Gastroesophageal sphincter (tissue), 4 donors: ENCODE data around the gene GIMAP6. TPM values are rescaled to one million over a fixed set of nuclear protein-coding genes. Genes with fewer than 3 reads are reported as not detected.
"Not testable (repeated sequence)": the region's sequence is repeated elsewhere in the genome, so short reads cannot be mapped to it uniquely, and the experiment has no call there.

Experiments
- ATAC-seq: fragments of 150-250 bp; one replicate; pipeline ENCODE4 v1.9.1; 2016; ENCODE audit warnings: mild to moderate bottlenecking, moderate library complexity
- H3K27ac ChIP-seq, 4 donors: fragments of 200-600 bp; sonication (generic) in 3 of 4; 1 replicate in 3 of 4; 2 replicates in 1 of 4; pipeline ENCODE4 v1.5.1; 2016 to 2019
- H3K27me3 ChIP-seq: fragments of 200-600 bp; sonication (generic); one replicate; pipeline ENCODE4 v1.5.1; 2019
- H3K36me3 ChIP-seq, 2 donors: fragments of 200-600 bp; sonication (generic); one replicate each; pipeline ENCODE4 v1.5.1; 2019; ENCODE audit warnings: control low read depth in 1 of 2
- H3K4me1 ChIP-seq, 3 donors: fragments of 200-600 bp; sonication (generic); 1 replicate in 2 of 3; 2 replicates in 1 of 3; pipeline ENCODE4 v1.5.1; 2016 to 2019; ENCODE audit warnings: control low read depth in 2 of 3
- H3K4me3 ChIP-seq, 2 donors: fragments of 200-600 bp; sonication (generic); one replicate each; pipeline ENCODE4 v1.5.1; 2019; ENCODE audit warnings: mild to moderate bottlenecking in 1 of 2, moderate library complexity in 1 of 2
- H3K9me3 ChIP-seq, 3 donors: fragments of 200-600 bp; sonication (generic); one replicate each; pipeline ENCODE4 v1.5.1; 2017 to 2019; ENCODE audit warnings: control low read depth in 2 of 3
- CTCF ChIP-seq, 4 experiments: fragments of 200-600 bp in 2 of 4; fragments of 450-650 bp in 2 of 4; sonication (generic) in 1 of 4; IDR thresholded peaks; one replicate each; pipeline ENCODE4 v1.5.1; 2017 to 2019; ENCODE audit warnings: antibody characterized with exemption in 4 of 4, mild to moderate bottlenecking in 2 of 4, moderate library complexity in 2 of 4
- EP300 ChIP-seq: sonication (generic); formaldehyde crosslinking; IDR thresholded peaks from one replicate; pipeline ENCODE4 v1.6.1; 2017; ENCODE audit warnings: antibody characterized with exemption, mild to moderate bottlenecking
- POLR2A ChIP-seq, 2 donors: fragments of 450-650 bp; IDR thresholded peaks; one replicate each; pipeline ENCODE4 v1.6.1; 2017; ENCODE audit warnings: antibody characterized with exemption in 2 of 2, mild to moderate bottlenecking in 2 of 2, moderate library complexity in 1 of 2
- POLR2AphosphoS5 ChIP-seq: sonication (generic); formaldehyde crosslinking; IDR thresholded peaks from one replicate; pipeline ENCODE4 v1.6.1; 2017; ENCODE audit warnings: antibody characterized with exemption
- WGBS, 2 donors: methylation state at CpG; one replicate each; pipeline ENCODE4 v1.1.5; 2018; ENCODE audit warnings: low coverage in 1 of 2; 5-methylcytosine and 5-hydroxymethylcytosine counted together
- total RNA-seq, 4 donors: library from RNA; depleted of rRNA; stranded (reverse); fragments of >200 nt; gene quantifications; one replicate each; pipeline ENCODE4 v1.1.0, GENCODE V29; 2016

Gene GIMAP6
- total RNA-seq, result 10 to 100 TPM; 15.7 to 45.4 (median 34.4) TPM

GRCh38 chr7:150631866-150632864 is at the start of gene GIMAP6:
Gene GIMAP6 (minus strand): TSS chr7:150632385. CDS start chr7:150630142, 2,243 bp downstream.
- Histone ChIP-seq H3K27me3 (no peaks in the 10 kb centered on the region), H3K4me1 (no peaks in the 10 kb centered on the region), H3K36me3 (peaks cover 0 to 12% of the 10 kb centered on the region in 2 donors), H3K4me3 (peak within 1 kb of the TSS; percentile 18 to 40), H3K9me3 (no peaks in the 10 kb centered on the region), H3K27ac (peak within 1 kb of the TSS in 3 of 4 donors; percentile 64 to 72 (median 68))
- WGBS, 2 donors, result 41 to 50% methylated on average over 5 to 6 of the region's 9 CpGs
- TF ChIP-seq POLR2AphosphoS5, result no peak
- TF ChIP-seq EP300, result no peak
- no peak for TF ChIP-seq CTCF (IDR thresholded peaks at IDR 0.05)
- no peak for TF ChIP-seq POLR2A (IDR thresholded peaks at IDR 0.05)
- ATAC-seq, result no peak

GRCh38 chr7:150680364-150680763 is 48.2 kb upstream of the GIMAP6 start:
- H3K27me3 ChIP-seq, H3K4me1 ChIP-seq, H3K9me3 ChIP-seq, ATAC-seq, H3K27ac ChIP-seq, H3K36me3 ChIP-seq, H3K4me3 ChIP-seq: not testable (repeated sequence)
- WGBS, 2 donors, result 60 to 65% methylated on average over 1 to 2 of the region's 2 CpGs

GRCh38 chr7:150678601-150679000 is 46.4 kb upstream of the GIMAP6 start:
- WGBS, 2 donors, result no CpG with 5 or more reads among the region's 11 CpGs
- not testable (repeated sequence) for H3K4me1 ChIP-seq, ATAC-seq, H3K36me3 ChIP-seq, H3K27ac ChIP-seq, H3K4me3 ChIP-seq, H3K9me3 ChIP-seq, H3K27me3 ChIP-seq

- 50 to 61% methylated on average over 1 to 3 of the region's 3 CpGs for WGBS, 2 donors
- H3K9me3 ChIP-seq, H3K36me3 ChIP-seq, H3K27me3 ChIP-seq, H3K4me1 ChIP-seq, H3K4me3 ChIP-seq: not testable (repeated sequence)
- peak; percentile 31 for ATAC-seq
- peak overlapping the region in 1 of 4 donors; percentile 37 for H3K27ac ChIP-seq
Observed at GRCh38 chr7:150676854-150677253, 44.7 kb upstream of the GIMAP6 start.

GRCh38 chr7:150676276-150676675 is 44.1 kb upstream of the GIMAP6 start:
- not testable (repeated sequence) for H3K27me3 ChIP-seq, ATAC-seq
- peak overlapping the region in 2 of 4 donors; percentile 37 to 52 for H3K27ac ChIP-seq

GRCh38 chr7:150675714-150676113 is 43.5 kb upstream of the GIMAP6 start:
- ATAC-seq, result no peak
- Histone ChIP-seq H3K27me3 (no peaks in the 10 kb centered on the region), H3K4me1 (no peaks in the 10 kb centered on the region), H3K9me3 (no peaks in the 10 kb centered on the region), H3K27ac (peak overlapping the region; percentile 18 to 52 (median 45)), H3K36me3 (no peaks in the 10 kb centered on the region), H3K4me3 (no peak overlapping the region)
- no peak for TF ChIP-seq CTCF (IDR thresholded peaks at IDR 0.05)
- TF ChIP-seq EP300, result no peak
- TF ChIP-seq POLR2A (IDR thresholded peaks at IDR 0.05), result no peak
- no peak for TF ChIP-seq POLR2AphosphoS5
- 67% methylated on average over 1 of the region's 2 CpGs; no CpG with 5 or more reads in 1 of the 2 donors for WGBS, 2 donors

More at GRCh38 chr7:150676276-150676675, 44.1 kb upstream of the GIMAP6 start:
- H3K4me1 ChIP-seq, H3K9me3 ChIP-seq, H3K4me3 ChIP-seq, H3K36me3 ChIP-seq: not testable (repeated sequence)

GRCh38 chr7:150671798-150672585 is 39.8 kb upstream of the GIMAP6 start:
- H3K4me3 ChIP-seq, H3K9me3 ChIP-seq, H3K4me1 ChIP-seq, ATAC-seq, H3K27me3 ChIP-seq, H3K27ac ChIP-seq, H3K36me3 ChIP-seq: not testable (repeated sequence)
- WGBS, 2 donors, result 81 to 92% methylated on average over 4 to 6 of the region's 7 CpGs
